Right forelimb (tissue), 1 donor: ENCODE results near the gene PSMD2.
"Not testable (repeated sequence)": the region's sequence is repeated elsewhere in the genome, so short reads cannot be mapped to it uniquely, and the experiment has no call there.

Source experiments
- DNase-seq: peaks from one replicate; pipeline ENCODE4 v3.0.0-alpha.2; 2018

Gene PSMD2

DNA sequence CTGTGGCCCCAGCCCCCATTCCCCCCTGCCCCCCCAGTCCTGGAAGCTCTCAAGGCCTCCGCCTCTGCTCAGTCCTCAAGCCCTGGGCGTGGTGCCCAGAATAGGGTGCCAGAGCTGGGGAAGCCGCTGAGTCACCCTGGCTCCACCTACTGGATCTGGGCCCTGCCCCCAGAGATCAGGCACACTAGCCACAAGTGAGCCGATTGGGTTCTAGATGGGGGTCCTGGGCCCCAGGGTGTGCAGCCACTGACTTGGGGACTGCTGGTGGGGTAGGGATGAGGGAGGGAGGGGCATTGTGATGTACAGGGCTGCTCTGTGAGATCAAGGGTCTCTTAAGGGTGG, 21.0 kb downstream of the PSMD2 start:
- DNase-seq, result peak; percentile 85

DNA sequence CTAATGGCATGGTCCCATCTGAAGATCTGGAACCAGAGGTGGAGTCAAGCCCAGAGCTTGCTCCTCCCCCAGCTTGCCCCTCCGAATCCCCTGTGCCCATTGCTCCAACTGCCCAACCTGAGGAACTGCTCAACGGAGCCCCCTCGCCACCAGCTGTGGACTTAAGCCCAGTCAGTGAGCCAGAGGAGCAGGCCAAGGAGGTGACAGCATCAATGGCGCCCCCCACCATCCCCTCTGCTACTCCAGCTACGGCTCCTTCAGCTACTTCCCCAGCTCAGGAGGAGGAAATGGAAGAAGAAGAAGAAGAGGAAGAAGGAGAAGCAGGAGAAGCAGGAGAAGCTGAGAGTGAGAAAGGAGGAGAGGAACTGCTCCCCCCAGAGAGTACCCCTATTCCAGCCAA, 22.6 kb downstream of the PSMD2 start:
- DNase-seq, result no peak

- DNase-seq, result no peak
Measured at GRCh38 chr3:184322731-184323487, 23.9 kb downstream of the PSMD2 start.

DNA sequence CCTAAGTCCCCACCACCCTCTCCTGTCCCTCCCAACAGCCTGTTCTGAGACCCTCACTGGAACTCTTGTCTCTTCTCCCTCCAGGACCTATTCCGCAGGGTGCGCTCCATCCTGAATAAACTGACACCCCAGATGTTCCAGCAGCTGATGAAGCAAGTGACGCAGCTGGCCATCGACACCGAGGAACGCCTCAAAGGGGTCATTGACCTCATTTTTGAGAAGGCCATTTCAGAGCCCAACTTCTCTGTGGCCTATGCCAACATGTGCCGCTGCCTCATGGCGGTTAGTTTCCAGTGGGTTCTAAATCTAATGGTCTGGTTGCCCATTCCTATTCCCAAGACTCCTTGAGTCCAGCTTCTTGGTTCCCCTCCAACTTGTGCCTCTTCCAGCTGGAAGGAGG, 24.7 kb downstream of the PSMD2 start:
- DNase-seq, result no peak

GRCh38 chr3:184325269-184325668, 26.2 kb downstream of the PSMD2 start:
- DNase-seq, result no peak

- no peak for DNase-seq
Measured at GRCh38 chr3:184325715-184326369, 26.8 kb downstream of the PSMD2 start.

GRCh38 chr3:184327171-184327570, 28.1 kb downstream of the PSMD2 start:
- DNase-seq, result no peak

- no peak for DNase-seq
Measured at GRCh38 chr3:184328516-184328915, 29.5 kb downstream of the PSMD2 start.

- DNase-seq, result no peak
Measured at GRCh38 chr3:184332370-184333090, 33.5 kb downstream of the PSMD2 start.

- DNase-seq, result no peak
Measured at GRCh38 chr3:184333190-184333589, 34.1 kb downstream of the PSMD2 start.

- DNase-seq, result no peak
Measured at GRCh38 chr3:184333700-184334099, 34.7 kb downstream of the PSMD2 start.

DNA sequence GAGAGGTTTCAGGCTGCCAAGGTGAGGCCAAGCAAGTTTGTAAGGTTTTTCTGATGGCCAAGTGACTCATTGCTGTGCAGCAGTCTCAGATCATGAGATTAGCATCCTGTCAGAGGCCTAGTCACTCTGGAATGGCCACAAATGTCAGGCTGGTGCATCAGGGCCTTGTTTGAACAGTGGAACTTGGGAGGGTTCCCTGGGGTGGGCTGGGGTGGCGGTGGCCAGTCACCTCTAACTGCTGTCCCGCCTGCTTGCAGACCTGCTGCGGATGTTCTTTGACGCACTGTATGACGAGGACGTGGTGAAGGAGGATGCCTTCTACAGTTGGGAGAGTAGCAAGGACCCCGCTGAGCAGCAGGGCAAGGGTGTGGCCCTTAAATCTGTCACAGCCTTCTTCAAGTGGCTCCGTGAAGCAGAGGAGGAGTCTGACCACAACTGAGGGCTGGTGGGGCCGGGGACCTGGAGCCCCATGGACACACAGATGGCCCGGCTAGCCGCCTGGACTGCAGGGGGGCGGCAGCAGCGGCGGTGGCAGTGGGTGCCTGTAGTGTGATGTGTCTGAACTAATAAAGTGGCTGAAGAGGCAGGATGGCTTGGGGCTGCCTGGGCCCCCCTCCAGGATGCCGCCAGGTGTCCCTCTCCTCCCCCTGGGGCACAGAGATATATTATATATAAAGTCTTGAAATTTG, 35.6 kb downstream of the PSMD2 start:
- no peak for DNase-seq

DNA sequence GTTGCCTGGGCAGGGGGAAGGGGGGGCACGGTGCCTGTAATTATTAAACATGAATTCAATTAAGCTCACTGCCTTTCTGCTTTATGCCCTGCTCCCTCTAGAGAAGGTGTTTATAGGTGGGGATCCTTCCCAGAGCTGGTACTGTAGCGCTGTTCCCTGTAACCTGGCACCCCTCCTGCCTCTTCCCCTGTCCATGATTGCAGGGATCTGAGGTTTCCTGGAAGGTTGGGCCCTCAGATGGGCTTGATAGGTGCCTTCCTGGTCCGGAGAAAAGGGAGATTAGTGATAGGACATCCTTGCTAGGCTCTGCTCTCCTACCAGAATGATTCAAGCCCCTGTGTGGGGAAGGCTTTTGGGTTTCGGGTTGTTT, 36.2 kb downstream of the PSMD2 start:
- DNase-seq, result no peak

DNA sequence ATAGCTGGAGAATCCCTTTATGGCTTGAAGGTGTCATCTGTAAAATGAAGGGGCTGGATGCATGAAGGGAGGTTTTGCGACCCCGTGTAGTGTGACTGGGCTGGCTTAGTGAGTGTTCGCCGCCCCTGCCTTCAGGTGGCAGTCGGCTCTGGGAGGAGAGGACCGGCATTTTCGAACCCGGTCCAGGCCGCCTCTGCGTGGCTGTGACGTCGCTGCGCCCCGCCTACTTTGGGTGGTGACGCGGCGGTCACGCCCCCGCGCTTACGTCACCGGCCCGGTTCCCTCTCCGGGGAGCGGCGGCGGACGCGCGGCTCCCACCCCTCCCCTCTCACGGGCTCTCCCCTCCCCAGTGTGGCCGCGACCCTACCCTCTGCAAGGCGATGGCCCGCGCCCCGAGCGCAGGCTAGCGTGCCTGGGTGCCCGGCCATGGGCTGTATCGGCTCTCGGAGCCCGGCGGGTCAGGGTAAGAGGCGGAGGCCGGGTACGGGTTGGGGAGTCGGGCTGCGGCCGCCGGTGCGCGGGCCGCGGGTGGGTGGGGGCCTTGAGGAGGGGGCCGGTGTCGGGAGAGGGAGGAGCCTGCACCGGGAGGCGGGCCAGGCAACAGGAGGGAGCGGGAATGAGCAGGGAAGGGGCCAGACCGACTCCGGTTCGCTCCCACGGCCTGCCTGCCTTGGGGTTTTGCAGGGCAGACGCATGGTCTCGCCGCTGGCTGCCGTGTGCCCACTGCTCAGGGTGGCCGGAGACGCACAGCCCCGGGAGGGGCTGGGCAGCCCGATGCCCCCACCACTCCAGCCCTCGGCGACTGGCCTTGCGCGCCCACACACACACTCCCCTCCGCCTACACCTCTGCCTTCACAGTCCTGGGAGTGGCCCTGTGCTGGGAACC, 36.9 kb downstream of the PSMD2 start:
- peak; percentile 94 for DNase-seq

DNA sequence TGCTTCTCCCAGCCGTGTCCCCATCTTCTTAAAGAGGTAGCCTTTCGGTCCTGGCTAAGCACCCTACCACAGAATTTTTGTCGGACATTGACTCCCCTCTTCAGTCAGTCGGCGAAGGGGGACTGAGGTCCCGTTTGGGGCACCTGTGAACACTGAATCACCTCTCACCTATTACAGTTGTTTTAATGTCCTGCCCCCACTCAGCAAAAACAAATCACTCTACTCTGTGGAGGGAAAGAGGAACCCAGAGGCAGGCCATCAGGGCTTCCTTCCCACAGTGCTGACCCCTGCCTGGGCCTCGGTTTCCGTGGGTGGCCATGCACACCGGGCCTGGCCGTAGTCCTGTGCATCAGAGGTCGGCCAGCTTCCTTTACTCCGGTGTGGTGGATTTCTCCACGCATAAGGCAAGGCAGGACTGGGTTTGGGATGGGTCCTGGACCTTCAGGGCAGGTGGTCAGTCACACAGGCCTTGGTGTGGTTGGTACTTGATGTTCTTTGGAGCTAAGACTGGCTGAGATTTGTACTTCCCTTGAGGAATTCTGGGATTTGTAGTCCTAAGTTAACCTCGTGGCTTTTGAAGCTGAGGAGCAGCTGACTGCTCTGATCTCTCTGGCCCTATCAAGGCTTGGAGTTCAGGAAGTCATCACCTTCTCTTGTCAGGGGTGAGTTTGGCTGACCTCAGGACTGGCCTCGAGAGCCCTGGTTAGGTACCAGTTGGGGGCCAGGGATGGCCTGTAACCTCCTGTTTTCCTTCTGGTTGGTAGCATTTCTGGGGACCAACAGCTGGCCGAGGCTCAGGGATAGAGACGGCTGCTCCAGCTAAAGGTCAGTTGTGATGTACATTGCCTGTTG, 37.7 kb downstream of the PSMD2 start:
- DNase-seq, result peak; percentile 66

- peak; percentile 87 for DNase-seq
Measured at GRCh38 chr3:184337399-184337714, 38.3 kb downstream of the PSMD2 start, which contains the start of gene FAM131A. FAM131A (plus strand) TSS chr3:184337600; CDS start chr3:184337631, 31 bp downstream.

DNA sequence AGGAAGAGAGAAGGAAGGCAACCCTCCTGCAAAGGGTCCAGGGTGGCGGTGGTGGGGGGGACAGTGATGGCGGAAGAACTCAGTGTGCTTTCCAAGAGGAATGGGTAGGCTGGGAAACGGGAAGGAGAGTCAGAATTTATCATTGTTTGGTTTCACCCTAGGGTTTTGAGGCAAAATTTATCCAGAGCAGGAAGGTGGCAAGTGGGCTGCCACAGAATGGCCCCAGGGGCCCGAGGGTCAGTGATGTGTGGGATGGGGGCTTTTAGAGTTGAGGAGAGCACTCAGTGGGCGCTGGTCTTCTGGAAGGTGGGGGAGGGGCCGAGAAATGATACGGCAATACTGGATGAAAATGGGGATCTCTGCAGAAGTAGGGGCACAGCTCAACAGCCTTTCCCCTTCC, 38.9 kb downstream of the PSMD2 start:
- no peak for DNase-seq

DNA sequence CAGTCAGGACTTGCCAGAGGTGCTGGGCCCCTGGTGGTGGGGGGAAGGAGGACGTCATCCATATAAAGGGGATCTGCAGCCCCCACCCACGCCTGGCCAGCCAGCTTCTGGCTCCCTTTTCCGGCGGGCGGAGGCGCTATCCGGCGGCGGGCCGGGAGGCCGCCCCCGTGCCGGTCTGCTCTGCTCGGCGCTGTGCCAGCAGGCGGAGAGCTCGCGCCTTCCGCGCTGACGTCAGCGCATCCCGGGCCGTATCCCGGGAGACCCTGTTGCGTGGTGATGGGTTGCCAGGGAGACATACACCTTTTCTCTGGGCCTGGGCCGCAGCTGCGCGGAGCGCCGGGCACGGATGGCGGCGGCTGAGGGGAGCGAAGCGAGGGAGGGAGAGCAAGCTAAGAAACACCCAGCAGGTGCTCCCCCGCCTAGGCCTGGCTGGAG, 39.5 kb downstream of the PSMD2 start:
- DNase-seq, result peak; percentile 92

GRCh38 chr3:184339001-184339400, 40.0 kb downstream of the PSMD2 start:
- DNase-seq, result no peak

- not testable (repeated sequence) for DNase-seq
Measured at GRCh38 chr3:184339451-184340135, 40.6 kb downstream of the PSMD2 start.

DNA sequence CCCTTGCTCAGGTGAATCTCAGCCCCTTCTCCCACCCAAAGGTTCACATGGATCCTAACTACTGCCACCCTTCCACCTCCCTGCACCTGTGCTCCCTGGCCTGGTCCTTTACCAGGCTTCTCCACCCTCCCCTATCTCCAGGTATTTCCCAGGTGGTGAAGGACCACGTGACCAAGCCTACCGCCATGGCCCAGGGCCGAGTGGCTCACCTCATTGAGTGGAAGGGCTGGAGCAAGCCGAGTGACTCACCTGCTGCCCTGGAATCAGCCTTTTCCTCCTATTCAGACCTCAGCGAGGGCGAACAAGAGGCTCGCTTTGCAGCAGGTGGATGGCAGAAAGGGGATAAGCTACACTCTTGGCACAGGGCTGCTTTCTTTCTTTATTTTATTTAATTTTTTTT, 42.9 kb downstream of the PSMD2 start:
- no peak for DNase-seq
